Astrocyte of the spinal cord (primary cell): ENCODE results near the gene NKD2.

ENCODE experiments used
- DNase-seq: peaks from one replicate; pipeline ENCODE4 v3.0.0; 2011; ENCODE audit warnings: low read depth, low spot score
- H3K4me3 ChIP-seq: 2 replicates; pipeline ENCODE4 v1.5.1; 2011; ENCODE audit warnings: low read depth, mild to moderate bottlenecking, low read length, moderate library complexity
- in situ Hi-C: cut with HindIII; loops from 2 replicates; pipeline ENCODE4 v1.10.0; 2017; ENCODE audit warnings: low sequenced_read_pairs
- TF ChIP-seq, protein P1 (sequence below): IDR thresholded peaks from 2 replicates; pipeline ENCODE4 v1.5.1; 2012; ENCODE audit warnings: low read depth, mild to moderate bottlenecking, low read length, inconsistent platforms

The NKD2 gene

DNA sequence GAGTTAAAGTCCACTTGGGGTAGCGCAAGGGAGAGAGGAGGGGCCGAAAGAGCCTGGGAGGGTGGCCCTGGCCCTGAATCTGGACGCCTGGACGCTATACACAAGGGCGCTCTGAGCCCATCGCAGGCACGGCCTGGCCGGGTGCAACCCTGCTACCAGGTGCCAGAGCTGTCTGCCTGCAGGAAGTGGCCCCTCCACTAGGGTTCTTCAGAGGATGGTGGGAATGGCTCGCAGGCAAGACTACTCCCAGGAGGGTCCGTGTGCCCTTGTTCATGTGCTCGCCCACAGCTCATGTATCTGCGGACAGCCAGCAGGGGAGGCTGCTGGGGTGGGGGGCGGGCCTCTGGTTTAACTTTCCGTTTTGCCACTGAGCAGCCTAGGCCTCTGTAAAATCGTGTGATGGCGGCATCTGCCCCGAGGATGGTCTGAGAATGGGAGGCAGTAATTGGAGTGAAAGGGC lies 1.4 kb upstream of the NKD2 start:
- TF ChIP-seq, protein P1, sequence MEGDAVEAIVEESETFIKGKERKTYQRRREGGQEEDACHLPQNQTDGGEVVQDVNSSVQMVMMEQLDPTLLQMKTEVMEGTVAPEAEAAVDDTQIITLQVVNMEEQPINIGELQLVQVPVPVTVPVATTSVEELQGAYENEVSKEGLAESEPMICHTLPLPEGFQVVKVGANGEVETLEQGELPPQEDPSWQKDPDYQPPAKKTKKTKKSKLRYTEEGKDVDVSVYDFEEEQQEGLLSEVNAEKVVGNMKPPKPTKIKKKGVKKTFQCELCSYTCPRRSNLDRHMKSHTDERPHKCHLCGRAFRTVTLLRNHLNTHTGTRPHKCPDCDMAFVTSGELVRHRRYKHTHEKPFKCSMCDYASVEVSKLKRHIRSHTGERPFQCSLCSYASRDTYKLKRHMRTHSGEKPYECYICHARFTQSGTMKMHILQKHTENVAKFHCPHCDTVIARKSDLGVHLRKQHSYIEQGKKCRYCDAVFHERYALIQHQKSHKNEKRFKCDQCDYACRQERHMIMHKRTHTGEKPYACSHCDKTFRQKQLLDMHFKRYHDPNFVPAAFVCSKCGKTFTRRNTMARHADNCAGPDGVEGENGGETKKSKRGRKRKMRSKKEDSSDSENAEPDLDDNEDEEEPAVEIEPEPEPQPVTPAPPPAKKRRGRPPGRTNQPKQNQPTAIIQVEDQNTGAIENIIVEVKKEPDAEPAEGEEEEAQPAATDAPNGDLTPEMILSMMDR, result no peak
- no peak overlapping the region for H3K4me3 ChIP-seq
- DNase-seq, result no peak
- in situ Hi-C loops, result no loop called here

DNA sequence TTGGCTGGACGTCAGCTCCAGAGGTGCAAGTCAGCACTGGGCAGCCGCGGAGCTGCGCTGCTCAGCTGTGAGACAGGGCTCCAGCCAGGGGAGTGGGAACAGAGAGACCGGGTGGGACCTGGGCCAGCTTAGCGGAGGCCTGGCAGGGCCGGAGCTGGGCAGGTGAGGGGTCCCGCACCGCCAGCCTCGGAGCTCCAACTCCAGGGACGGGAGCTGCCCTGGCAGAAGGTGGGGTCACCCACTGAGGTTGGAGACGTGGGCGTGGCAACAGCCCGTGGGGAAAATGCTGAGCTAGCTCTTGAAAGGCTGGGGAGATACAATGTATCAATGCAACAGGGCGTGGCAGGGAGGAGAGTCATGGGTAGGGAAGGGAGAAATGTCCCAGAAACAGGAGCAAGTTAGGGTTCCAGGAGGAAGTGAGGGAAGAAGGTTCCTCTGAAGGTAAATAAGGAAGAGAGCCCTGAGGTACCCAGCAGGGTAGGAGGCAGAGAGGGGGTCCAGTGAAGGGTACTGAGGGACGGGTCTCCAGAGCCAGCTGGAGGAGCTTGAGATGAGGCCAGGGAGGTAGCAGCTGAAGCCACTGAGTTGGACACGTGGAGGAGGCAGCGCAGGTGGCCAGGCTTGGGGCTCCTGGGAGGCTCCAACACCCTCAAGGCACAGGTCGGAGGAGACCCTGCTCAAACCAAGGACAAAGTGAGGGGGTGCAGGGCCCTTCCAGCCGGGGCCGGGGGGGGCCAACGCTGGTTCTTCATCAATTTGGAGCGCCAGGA lies 736 bp upstream of the NKD2 start:
- in situ Hi-C loops, result no loop called here
- DNase-seq, result no peak
- H3K4me3 ChIP-seq, result no peak overlapping the region
- TF ChIP-seq, protein P1, result no peak

GRCh38 chr5:1009359-1010180 lies 968 bp downstream of the NKD2 start:
- no peak for DNase-seq
- no peak overlapping the region for H3K4me3 ChIP-seq
- TF ChIP-seq, protein P1, result no peak
- in situ Hi-C loops, result no loop called here

DNA sequence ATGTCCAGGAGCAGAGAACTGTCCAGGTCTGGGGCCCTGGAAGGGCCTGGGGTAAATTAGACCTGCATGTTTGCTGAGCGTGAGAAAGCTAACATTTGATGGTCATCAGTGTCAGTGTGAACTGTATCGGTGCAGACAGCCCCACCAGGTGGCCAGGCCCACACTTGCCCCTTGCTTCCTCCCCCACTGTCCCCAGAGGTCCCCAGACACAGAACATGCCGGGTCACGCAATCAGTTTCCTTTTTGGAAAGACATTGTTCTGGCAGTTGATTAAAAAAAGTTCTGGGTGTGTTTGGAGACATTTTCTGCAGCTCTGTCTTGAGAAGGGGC lies 1.5 kb downstream of the NKD2 start:
- in situ Hi-C loops, result no loop called here
- TF ChIP-seq, protein P1, result no peak
- no peak overlapping the region for H3K4me3 ChIP-seq
- no peak for DNase-seq

DNA sequence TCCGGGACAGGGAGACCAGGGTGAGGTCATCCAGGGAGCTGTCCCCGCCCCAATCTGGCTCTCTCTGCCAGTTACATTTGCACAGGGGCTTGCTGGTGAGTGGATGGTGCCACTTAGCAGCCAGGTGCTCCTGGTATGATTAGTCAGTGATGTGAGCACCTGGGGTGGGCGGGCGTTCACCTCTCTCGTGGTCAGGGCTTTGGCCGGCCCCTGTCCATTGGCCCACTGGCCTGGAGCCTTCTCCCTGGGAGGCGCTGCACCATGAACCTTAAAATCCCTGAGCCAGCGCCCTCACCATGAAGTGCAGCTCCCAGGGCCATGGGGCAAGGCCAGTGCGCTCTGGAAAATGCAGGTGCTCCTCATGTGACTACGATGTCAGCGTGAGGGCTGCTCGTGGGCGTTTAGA lies 2.0 kb downstream of the NKD2 start:
- no peak for DNase-seq
- TF ChIP-seq, protein P1, result no peak
- no peak overlapping the region for H3K4me3 ChIP-seq
- in situ Hi-C loops, result no loop called here

GRCh38 chr5:1011226-1011631 lies 2.6 kb downstream of the NKD2 start:
- in situ Hi-C loops, result no loop called here
- TF ChIP-seq, protein P1, result peak; percentile 37
- no peak for DNase-seq

More at GRCh38 chr5:1011226-1011631, 2.6 kb downstream of the NKD2 start:
- no peak overlapping the region for H3K4me3 ChIP-seq
